Immature natural killer cell (primary cell): Measurements from ENCODE around the gene TLDC2. TPM values are rescaled to one million over a fixed set of nuclear protein-coding genes. Genes with fewer than 3 reads are reported as not detected.
"Not testable (repeated sequence)": the region's sequence is repeated elsewhere in the genome, so short reads cannot be mapped to it uniquely, and the experiment has no call there.

Experiments used
- DNase-seq, 3 donors: peaks; one replicate each; pipeline ENCODE4 v3.0.0; 2022; ENCODE audit warnings: mixed read lengths in 1 of 3
- H3K27ac Mint-ChIP-seq, 6 donors: one replicate each; pipeline ENCODE4 v1.8.0; 2020; ENCODE audit warnings: mixed read lengths in 6 of 6, mild to moderate bottlenecking in 5 of 6, inconsistent platforms in 4 of 6, moderate library complexity in 3 of 6
- H3K27me3 Mint-ChIP-seq, 3 donors: one replicate each; pipeline ENCODE4 v1.8.0; 2020 to 2021; ENCODE audit warnings: low read depth in 3 of 3, mild to moderate bottlenecking in 3 of 3, mixed read lengths in 3 of 3, moderate library complexity in 3 of 3, inconsistent platforms in 1 of 3
- H3K36me3 Mint-ChIP-seq, 3 donors: one replicate each; pipeline ENCODE4 v1.8.0; 2020; ENCODE audit warnings: mixed read lengths in 3 of 3, inconsistent platforms in 2 of 3, mild to moderate bottlenecking in 2 of 3
- H3K4me1 Mint-ChIP-seq, 2 donors: one replicate each; pipeline ENCODE4 v1.8.0; 2020; ENCODE audit warnings: inconsistent platforms in 2 of 2, mild to moderate bottlenecking in 2 of 2, mixed read lengths in 2 of 2, moderate library complexity in 1 of 2
- H3K4me3 Mint-ChIP-seq, 5 donors: one replicate each; pipeline ENCODE4 v1.8.0; 2020; ENCODE audit warnings: mild to moderate bottlenecking in 5 of 5, mixed read lengths in 5 of 5, inconsistent platforms in 3 of 5, moderate library complexity in 3 of 5
- H3K9me3 Mint-ChIP-seq, 6 donors: one replicate each; pipeline ENCODE4 v1.8.0; 2020; ENCODE audit warnings: mild to moderate bottlenecking in 6 of 6, mixed read lengths in 6 of 6, inconsistent platforms in 4 of 6, moderate library complexity in 3 of 6
- polyA plus RNA-seq, 3 donors: library from polyadenylated mRNA; unstranded; fragments of 300-500 nt; fragmentation: Illumina TruSeq; gene quantifications; one replicate each; pipeline ENCODE4 v1.2.3, GENCODE V29; 2021

Gene TLDC2
- polyA plus RNA-seq: under 1 TPM in 2 of 3 donors, not detected in 1; 0.38 to 0.55 TPM

DNA sequence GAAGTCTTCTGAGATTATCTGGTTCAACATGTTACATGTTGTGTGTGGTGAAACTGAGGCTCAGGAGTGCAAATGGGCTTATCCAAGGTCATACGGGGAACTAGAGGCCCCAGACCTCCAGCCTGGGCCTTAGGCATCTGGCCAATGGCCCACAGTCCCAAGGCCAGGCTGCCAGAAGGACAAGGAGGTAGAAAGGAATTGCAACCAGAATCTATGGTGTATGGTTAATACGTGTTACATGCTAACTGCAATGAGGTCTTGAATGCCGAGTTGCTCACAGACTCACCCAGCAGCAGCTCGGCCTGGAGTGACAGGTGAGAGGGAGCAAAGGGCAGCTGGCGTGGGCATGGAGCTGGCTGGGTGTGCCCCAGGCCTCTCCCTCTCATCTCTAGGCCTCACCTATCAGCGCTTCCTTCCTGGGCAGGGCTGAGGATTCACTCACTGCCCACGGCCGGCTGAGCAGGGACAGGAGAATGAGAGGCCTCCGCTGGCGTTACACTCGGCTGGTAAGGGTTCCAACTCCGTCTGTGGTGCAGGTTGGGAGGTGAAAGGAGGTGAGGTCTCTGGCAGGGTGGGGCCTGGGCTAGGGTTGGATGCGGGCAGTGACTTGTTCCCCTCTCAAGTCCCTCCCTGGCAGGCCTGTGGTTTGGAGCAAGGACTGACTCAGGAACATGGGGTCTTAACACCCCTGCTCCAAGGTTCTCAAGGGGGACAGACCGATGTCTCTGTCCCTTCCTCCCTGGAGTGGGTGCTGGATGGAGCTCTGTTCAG, at the start of gene TLDC2:
TLDC2 (plus strand) TSS at position 437 of the 771 bp plus-strand sequence; CDS start at position 474, 37 bp downstream.
- DNase-seq: no peak
- Mint-ChIP-seq H3K27ac (peak within 1 kb of the TSS in 2 of 6 donors; percentile 26 to 79), H3K4me3 (peak within 1 kb of the TSS in 2 of 5 donors; percentile 20 to 27), H3K4me1 (peaks cover 4 to 5% of the 10 kb centered on the region in 2 donors), H3K36me3 (no peaks in the 10 kb centered on the region), H3K9me3 (no peaks in the 10 kb centered on the region), H3K27me3 (peaks cover 0 to 5% (median 0%) of the 10 kb centered on the region in 3 donors)

DNA sequence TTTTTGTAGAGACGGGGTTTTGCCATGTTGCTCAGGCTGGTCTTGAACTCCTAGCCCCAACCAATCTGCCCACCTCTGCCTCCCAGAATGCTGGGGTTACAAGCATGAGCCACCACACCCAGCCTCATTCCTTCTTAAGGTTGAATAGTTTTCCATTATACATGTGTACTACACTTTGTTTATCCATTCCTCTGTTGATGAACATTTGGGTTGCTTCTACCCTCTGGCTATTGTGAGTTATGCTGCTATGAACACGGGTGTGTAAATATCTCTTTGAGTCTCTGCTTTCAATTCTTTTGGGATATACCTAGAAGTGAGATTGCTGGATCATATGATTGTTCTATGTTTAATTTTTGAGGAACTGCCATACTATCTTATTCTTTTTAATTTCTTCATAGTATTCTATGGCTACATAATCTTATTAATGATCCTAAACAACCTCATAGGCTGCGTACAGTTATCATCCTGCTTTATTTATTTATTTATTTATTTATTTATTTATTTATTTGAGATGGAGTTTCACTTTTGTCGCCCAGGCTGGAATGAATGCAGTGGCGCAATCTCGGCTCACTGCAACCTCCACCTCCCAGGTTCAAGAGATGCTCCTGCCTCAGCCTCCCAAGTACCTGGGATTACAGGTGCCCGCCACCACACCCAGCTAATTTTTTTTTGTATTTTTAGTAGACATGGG, 49.2 kb upstream of the TLDC2 start:
- Mint-ChIP-seq H3K27me3 (peaks cover 0 to 2% (median 0%) of the 10 kb centered on the region in 3 donors), H3K4me1 (no peaks in the 10 kb centered on the region), H3K4me3 (no peak overlapping the region), H3K9me3 (no peaks in the 10 kb centered on the region), H3K36me3 (no peaks in the 10 kb centered on the region), H3K27ac (peak overlapping the region in 2 of 6 donors; percentile 4 to 33)
- no peak for DNase-seq

DNA sequence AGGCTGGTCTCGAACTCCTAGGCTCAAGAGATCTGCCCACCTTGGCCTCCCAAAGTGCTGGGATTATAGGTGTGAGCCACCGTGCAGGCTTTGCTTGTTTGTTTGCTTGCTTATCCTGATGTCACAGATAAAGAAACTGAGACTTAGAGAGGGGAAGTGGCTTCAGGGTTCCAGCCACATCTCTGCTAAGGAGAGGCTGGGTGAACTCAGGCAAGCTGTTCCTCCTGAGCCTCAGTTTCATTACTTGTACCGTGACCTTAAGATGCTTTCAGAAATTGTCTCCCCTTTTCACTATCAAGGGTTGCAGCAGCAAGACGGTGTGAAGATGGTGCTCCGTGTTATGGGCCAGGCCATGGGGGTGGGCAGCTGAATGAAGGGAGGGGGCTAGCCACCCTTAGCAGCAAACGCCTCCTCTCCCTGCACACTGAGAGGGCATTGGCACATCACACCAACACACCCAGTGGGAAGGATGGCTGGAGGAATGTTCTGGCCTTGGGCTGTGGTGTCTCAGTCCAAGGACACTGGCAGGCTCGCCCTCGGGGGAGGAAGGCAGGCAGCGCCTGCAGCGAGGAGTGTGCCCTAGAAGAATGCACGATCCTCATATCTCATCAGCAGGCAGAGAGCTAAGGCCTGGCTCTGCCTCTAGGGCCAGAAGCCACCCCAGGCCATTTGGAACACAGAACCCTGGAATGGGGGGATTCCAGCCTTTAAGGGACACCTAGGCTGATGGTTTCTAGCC, 48.2 kb upstream of the TLDC2 start:
- DNase-seq: no peak
- H3K4me1 Mint-ChIP-seq: no peaks in the 10 kb centered on the region
- no peak overlapping the region for H3K4me3 Mint-ChIP-seq
- no peaks in the 10 kb centered on the region for H3K36me3 Mint-ChIP-seq
- H3K9me3 Mint-ChIP-seq: no peaks in the 10 kb centered on the region
- peaks cover 0 to 2% (median 0%) of the 10 kb centered on the region in 3 donors for H3K27me3 Mint-ChIP-seq
- no peak overlapping the region for H3K27ac Mint-ChIP-seq

DNA sequence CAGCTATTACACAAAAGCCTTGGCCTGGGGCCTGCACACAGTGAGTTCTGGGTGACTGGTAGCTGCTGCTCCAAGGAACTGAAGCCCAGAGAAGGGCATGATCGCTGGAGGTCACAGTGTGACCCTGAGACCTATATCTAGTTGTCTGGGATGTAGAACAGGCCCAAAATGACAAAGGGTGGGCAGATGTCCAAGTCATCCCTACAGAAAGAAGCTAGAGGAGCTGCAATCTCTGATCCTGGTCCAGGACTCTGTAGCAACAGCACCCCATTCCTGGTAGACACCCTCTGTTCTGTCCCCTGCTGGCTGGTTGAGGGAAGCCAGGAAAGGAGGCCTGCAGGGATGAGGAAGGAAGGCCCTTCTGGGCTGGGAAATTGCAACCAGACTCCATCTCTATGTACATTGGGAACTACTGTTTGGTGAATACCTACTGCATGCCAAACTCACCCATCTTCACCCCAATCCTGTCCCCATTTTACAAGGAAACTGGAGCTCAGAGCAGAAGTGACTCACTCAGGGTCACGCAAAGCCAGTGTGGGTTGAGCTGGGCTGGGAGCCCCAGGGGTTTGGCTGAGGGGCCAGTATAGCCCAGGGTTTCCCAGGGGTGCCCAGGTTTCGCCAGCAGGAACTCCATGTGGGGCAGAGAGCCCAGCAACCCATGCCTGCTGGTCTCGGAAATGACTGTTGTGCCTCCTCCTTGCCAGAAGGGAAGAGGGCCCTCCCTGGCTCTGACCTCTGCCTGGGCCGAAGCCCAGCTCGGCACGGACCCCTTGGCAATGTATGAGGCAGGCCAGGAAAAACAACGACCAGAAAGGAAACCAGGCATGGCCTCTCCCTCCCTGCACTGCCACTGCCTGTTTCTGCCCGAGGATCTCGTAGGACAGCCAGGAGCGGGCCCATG, 44.9 kb upstream of the TLDC2 start:
- Mint-ChIP-seq H3K27me3 (peaks cover 0 to 2% (median 2%) of the 10 kb centered on the region in 3 donors), H3K9me3 (no peaks in the 10 kb centered on the region), H3K27ac (no peak overlapping the region), H3K4me3 (no peak overlapping the region), H3K36me3 (no peaks in the 10 kb centered on the region), H3K4me1 (peaks cover 10 to 14% of the 10 kb centered on the region in 2 donors)
- DNase-seq: no peak

DNA sequence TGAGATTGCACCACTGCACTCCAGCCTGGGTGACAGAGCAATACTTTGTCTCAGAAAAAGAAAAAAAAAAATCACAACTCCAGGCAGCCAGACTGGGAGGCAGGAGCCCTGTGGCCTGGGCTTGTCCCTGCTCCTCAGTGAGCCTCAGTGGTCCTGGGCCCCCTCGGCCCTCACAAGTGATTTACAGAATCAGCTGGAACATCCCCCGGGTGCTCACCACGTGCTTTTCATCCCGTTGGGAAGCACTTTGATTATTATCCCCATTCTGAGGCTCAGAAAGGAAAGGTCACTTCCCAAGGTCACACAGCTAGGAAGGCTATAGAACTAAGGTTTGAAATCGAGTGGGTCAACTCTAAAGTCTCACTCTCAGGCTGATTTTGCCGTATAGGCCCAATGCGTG, 43.1 kb upstream of the TLDC2 start:
- no peaks in the 10 kb centered on the region for H3K36me3 Mint-ChIP-seq
- no peak for DNase-seq
- peaks cover 15 to 16% of the 10 kb centered on the region in 2 donors for H3K4me1 Mint-ChIP-seq
- H3K4me3 Mint-ChIP-seq: no peak overlapping the region
- no peaks in the 10 kb centered on the region for H3K9me3 Mint-ChIP-seq
- H3K27me3 Mint-ChIP-seq: peaks cover 0 to 2% (median 2%) of the 10 kb centered on the region in 3 donors
- no peak overlapping the region for H3K27ac Mint-ChIP-seq

DNA sequence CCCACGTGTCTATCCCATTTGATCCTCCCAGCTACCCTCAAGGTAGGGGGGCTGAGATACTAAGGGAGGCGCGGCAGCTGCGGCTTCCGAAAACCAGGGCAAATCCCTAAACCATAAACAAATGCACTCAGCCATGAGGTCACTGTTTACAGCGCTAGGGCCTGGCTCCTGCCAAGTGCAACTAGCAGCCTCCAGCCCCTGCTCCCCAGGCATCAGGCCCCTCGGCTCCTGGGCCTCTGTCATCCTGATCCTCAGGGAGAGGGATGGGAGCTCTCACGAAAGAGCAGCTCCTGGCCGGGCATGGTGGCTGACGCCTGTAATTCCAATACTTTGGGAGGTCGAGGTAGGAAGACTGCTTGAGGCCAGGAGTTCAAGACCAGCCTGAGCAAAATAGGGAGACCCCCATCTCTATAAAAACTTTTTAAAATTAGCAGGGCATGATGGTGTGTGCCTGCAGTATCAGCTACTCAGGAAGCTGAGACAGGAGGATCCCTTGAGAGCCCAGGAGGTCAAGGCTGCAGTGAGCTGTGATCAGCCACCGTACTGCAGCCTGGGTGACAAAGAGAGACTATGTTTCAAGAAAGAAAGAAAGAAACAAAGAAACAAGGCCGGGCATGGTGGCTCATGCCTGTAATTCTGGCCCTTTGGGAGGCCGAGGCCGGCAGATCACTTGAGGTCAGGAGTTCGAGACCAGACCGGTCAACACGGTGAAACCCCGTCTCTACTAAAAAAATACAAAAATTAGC, 42.5 kb upstream of the TLDC2 start:
- Mint-ChIP-seq H3K36me3 (no peaks in the 10 kb centered on the region), H3K4me3 (peak overlapping the region in 2 of 5 donors; percentile 13 to 40), H3K27me3 (peaks cover 0 to 2% (median 2%) of the 10 kb centered on the region in 3 donors), H3K27ac (no peak overlapping the region), H3K9me3 (no peaks in the 10 kb centered on the region), H3K4me1 (peaks cover 15 to 16% of the 10 kb centered on the region in 2 donors)
- no peak for DNase-seq

DNA sequence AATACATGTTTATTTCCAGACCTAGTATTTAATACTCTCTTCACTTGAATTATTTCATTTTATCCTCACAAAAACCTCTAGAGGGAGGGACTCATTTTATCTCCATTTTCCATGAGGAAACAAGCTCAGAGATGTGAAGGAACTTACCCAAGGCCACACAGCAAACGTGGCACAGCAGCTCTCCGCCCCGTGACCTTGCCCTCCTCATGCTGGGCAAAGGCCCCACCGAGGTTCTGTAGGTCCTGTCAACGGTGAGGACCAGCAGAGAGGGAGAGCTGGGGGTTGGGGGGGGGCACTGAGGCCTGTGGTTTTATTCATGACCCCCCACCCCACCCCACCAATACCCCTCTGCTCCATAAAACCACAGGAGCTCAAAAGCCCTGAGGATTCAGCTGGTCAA, 40.9 kb upstream of the TLDC2 start:
- Mint-ChIP-seq H3K4me1 (peaks cover 15 to 16% of the 10 kb centered on the region in 2 donors), H3K27me3 (peaks cover 0 to 2% (median 2%) of the 10 kb centered on the region in 3 donors), H3K9me3 (no peaks in the 10 kb centered on the region), H3K4me3 (peak overlapping the region; percentile 77 to 86 (median 81)), H3K36me3 (no peaks in the 10 kb centered on the region), H3K27ac (peak overlapping the region in 1 of 6 donors; percentile 53)
- DNase-seq: no peak

DNA sequence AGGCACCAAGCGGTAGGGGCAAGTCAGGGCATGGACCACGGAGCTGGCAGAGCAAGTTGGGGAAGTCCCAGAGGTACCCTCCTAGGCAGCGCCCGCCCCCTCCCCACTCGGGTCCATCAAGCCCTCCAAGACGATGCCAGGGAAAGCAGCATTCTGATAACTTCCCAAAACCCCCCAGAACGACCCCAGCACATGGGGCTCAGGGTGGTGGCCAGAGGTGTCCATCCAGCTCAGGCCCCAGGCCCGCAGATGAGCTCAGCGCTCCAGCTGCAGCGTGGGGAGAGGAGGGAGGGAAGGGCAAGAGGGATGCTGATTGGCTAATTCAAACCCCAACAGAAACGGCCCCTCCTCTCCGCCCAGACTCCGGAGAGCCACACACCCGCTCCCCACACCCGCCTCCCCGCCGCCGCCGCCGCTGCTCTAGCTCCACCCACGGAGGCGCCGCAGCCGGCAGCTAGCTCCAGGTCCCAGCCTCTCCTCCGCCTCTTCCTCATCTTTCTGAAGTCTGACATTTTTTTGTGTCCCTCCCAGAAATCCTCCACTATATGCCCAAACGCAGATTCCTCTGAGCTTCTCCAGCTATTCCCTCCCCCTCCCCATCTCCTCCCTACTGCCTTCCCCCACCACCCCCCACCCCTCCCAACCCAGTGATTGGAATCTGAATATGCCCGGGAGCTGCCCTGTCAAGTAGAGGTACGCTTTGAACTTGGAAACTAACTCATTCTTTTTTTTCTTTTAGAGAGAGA, 40.3 kb upstream of the TLDC2 start:
- H3K4me3 Mint-ChIP-seq: peak overlapping the region; percentile 77 to 86 (median 81)
- peak overlapping the region in 4 of 6 donors; percentile 40 to 57 (median 52) for H3K27ac Mint-ChIP-seq
- peaks cover 15 to 16% of the 10 kb centered on the region in 2 donors for H3K4me1 Mint-ChIP-seq
- no peaks in the 10 kb centered on the region for H3K36me3 Mint-ChIP-seq
- H3K27me3 Mint-ChIP-seq: peaks cover 0 to 2% (median 2%) of the 10 kb centered on the region in 3 donors
- no peaks in the 10 kb centered on the region for H3K9me3 Mint-ChIP-seq
- peak; percentile 68 to 73 (median 72) for DNase-seq

DNA sequence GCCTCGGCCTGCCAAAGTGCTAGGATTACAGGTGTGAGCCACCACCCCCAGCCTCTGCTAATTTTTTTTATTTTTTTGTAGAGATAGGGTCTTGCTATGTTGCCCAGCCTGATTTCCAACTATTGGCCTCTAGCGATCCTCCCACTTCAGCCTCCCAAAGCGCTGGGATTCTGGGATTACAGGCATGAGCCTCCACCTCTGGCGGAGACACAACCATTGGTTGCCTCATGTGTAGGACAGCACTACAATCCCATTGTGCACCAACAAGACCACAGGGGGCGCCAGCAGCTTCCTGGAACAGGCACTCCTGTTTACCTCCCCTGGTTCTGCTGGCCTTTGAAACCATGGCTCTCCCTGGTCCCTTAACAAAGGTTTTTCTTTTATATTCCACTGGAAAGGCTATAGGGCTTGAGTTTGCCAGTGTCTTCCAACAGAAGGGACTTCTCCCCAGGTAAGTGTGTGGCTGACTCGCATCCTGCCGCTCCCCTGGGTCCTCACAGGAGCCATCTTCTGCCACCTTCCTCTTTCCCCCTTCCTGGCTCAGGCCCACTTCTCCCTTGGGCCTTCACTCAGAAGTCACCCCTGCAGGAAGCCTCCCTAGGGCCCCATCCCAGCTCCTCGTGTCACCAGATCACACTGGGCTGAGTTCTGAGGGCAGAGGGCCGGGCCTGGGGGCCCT, 39.2 kb upstream of the TLDC2 start:
- H3K4me3 Mint-ChIP-seq: peak overlapping the region; percentile 49 to 70 (median 61)
- DNase-seq: peak in 2 of 3 donors; percentile 12 to 22
- H3K27me3 Mint-ChIP-seq: peaks cover 0 to 2% (median 2%) of the 10 kb centered on the region in 3 donors
- peaks cover 17 to 22% of the 10 kb centered on the region in 2 donors for H3K4me1 Mint-ChIP-seq
- H3K27ac Mint-ChIP-seq: peak overlapping the region in 3 of 6 donors; percentile 46 to 59 (median 51)
- no peaks in the 10 kb centered on the region for H3K9me3 Mint-ChIP-seq
- H3K36me3 Mint-ChIP-seq: no peaks in the 10 kb centered on the region

DNA sequence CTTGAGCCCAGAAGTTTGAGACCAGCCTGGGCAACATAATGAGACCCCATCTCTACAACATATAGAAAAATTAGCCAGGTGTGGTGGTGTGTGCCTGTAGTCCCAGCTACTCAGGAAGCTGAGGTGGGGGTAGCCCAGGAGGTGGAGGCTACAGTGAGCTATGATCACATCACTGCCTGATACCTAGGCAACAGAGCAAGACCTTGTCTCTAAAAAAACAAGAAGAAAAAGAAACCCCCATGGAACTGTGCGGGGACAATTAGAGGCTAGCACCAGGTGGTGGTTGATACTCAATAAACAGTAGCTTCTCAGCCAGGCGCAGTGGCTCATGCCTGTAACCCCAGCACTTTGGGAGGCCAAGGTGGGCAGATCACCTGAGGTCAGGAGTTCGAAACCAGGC, 37.6 kb upstream of the TLDC2 start:
- H3K9me3 Mint-ChIP-seq, H3K27me3 Mint-ChIP-seq, DNase-seq, H3K36me3 Mint-ChIP-seq, H3K4me3 Mint-ChIP-seq: not testable (repeated sequence)
- Mint-ChIP-seq H3K27ac (peak overlapping the region in 1 of 6 donors; percentile 57), H3K4me1 (peaks cover 31 to 35% of the 10 kb centered on the region in 2 donors)

DNA sequence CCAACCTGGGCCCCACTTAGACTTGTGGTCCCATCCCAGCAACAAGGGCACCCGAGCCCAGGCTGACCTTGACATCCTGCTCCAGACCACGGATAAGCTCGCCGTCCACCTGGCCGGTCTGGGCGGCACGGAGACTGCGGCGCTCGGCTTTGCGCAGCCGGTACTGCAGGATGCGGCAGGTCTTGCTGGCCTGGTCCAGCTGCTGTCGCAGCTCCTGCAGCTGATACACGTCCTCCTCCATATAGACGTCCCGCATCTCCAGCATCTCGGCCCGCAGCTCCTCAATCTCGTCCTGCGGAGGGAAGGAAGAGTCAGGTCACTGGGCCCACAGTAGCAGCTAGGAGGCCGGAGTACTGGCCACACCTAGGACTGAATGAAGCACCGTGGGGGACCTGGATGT, 36.8 kb upstream of the TLDC2 start:
- DNase-seq: no peak
- Mint-ChIP-seq H3K9me3 (no peaks in the 10 kb centered on the region), H3K36me3 (no peaks in the 10 kb centered on the region), H3K4me3 (no peak overlapping the region), H3K27ac (no peak overlapping the region), H3K4me1 (peaks cover 36 to 40% of the 10 kb centered on the region in 2 donors), H3K27me3 (peaks cover 0 to 2% (median 2%) of the 10 kb centered on the region in 3 donors)
